HCT116 (cell line): ENCODE measurements around the gene PLA2G15. TPM values are rescaled to one million over a fixed set of nuclear protein-coding genes. Genes with fewer than 3 reads are reported as not detected.

ENCODE experiments used
- ATAC-seq: fragments of 200-7000 bp; cut with Tn5 transposase; 2 replicates; pipeline ENCODE4 v1.9.1; 2020; ENCODE audit warnings: mild to moderate bottlenecking, moderate library complexity
- BruUV-seq: library from RNA; stranded (reverse); fragments of 400-500 nt; replicated peaks from 2 replicates; lab custom pipeline; 2021; lab: Mats Ljungman, UMichigan
- CTCF ChIA-PET: fragments of 300-600 bp; sonication (Branson Sonifier 250); formaldehyde crosslinking; loops from one replicate; lab custom pipeline; 2021; ENCODE audit warnings: antibody characterized with exemption; lab: Charles Lee
- POLR2A ChIA-PET: fragments of 300-600, 350-600 bp; sonication (Branson Sonifier 250); formaldehyde crosslinking; loops from one replicate; lab custom pipeline; 2021; ENCODE audit warnings: antibody characterized with exemption; lab: Charles Lee
- RAD21 ChIA-PET, 2 experiments: fragments of 300-600 bp; sonication (Branson Sonifier 250); formaldehyde crosslinking; loops; one replicate each; lab custom pipeline; 2023; ENCODE audit warnings: low total read pairs in 2 of 2; ENCODE audit not compliant: uncharacterized antibody in 2 of 2, unreplicated experiment in 2 of 2, low non-redundant PET in 1 of 2; lab: Charles Lee
- DNase-seq: peaks from one replicate; pipeline ENCODE4 v3.0.0-alpha.2; 2010; ENCODE audit warnings: low read depth, low spot score
- H2AFZ ChIP-seq: fragments of 200-600 bp; shearing (Covaris generic), sonication (generic); 2 replicates; pipeline ENCODE4 v1.6.1; 2017; ENCODE audit warnings: low read depth, mixed run types, mixed read lengths, antibody characterized with exemption, low read length; ENCODE audit not compliant: poor library complexity, severe bottlenecking
- H3K27ac ChIP-seq: 2 replicates; pipeline ENCODE4 v1.5.1; 2012; ENCODE audit warnings: low read depth, low read length
- H3K27me3 ChIP-seq: fragments of 200-600 bp; sonication (generic); 2 replicates; pipeline ENCODE4 v1.6.1; 2016; ENCODE audit warnings: mixed run types, low read length, mixed read lengths; ENCODE audit not compliant: insufficient read depth
- H3K36me3 ChIP-seq, 2 experiments: fragments of 200-500 bp in 1 of 2; fragments of 200-600 bp in 1 of 2; sonication (Bioruptor generic) in 1 of 2; sonication (generic) in 1 of 2; 2 replicates each; pipeline versions ENCODE4 v1.5.1 to v1.6.1; 2014 to 2016; ENCODE audit warnings: low read length in 2 of 2, inconsistent platforms in 1 of 2, mixed read lengths in 1 of 2, mixed run types in 1 of 2; ENCODE audit not compliant: insufficient read depth in 2 of 2, control insufficient read depth in 1 of 2
- H3K4me1 ChIP-seq, 2 experiments: fragments of 200-600 bp in 1 of 2; sonication (generic) in 1 of 2; 2 replicates each; pipeline versions ENCODE4 v1.5.1 to v1.6.1; 2012 to 2017; ENCODE audit warnings: low read length in 2 of 2, inconsistent platforms in 1 of 2, mild to moderate bottlenecking in 1 of 2, mixed read lengths in 1 of 2, mixed run types in 1 of 2, moderate library complexity in 1 of 2; ENCODE audit not compliant: insufficient read depth in 2 of 2, control insufficient read depth in 1 of 2
- H3K4me2 ChIP-seq: fragments of 200-600 bp; sonication (generic); 2 replicates; pipeline ENCODE4 v1.6.1; 2017; ENCODE audit warnings: mixed run types, low read length, mixed read lengths
- H3K4me3 ChIP-seq, 2 experiments: fragments of 200-600 bp in 1 of 2; sonication (generic) in 1 of 2; replicated peaks in 1 of 2; 2 replicates each; pipeline ENCODE4 v1.5.1; 2011 to 2016; ENCODE audit warnings: low read length in 2 of 2, control low read depth in 1 of 2, low read depth in 1 of 2, mild to moderate bottlenecking in 1 of 2, mixed read lengths in 1 of 2, mixed run types in 1 of 2
- H3K79me2 ChIP-seq: fragments of 200-600 bp; sonication (generic); 2 replicates; pipeline ENCODE4 v1.6.1; 2017; ENCODE audit warnings: mild to moderate bottlenecking, mixed run types, low read length, moderate library complexity, mixed read lengths; ENCODE audit not compliant: insufficient read depth
- H3K9ac ChIP-seq: fragments of 200-600 bp; sonication (generic); 2 replicates; pipeline ENCODE4 v1.6.1; 2016; ENCODE audit warnings: low read length, mixed read lengths
- H3K9me2 ChIP-seq: fragments of 200-600 bp; sonication (generic), shearing (Covaris generic); 2 replicates; pipeline ENCODE4 v1.6.1; 2017; ENCODE audit warnings: mixed run types, mild to moderate bottlenecking, moderate library complexity; ENCODE audit not compliant: insufficient read depth
- H3K9me3 ChIP-seq, 2 experiments: fragments of 200-500 bp in 1 of 2; fragments of 200-600 bp in 1 of 2; sonication (Bioruptor generic) in 1 of 2; sonication (generic) in 1 of 2; 2 replicates each; pipeline ENCODE4 v1.6.1; 2014 to 2017; ENCODE audit warnings: low read length in 2 of 2, mixed read lengths in 2 of 2, inconsistent platforms in 1 of 2, low read depth in 1 of 2, mild to moderate bottlenecking in 1 of 2, mixed run types in 1 of 2, moderate library complexity in 1 of 2; ENCODE audit not compliant: control insufficient read depth in 1 of 2, insufficient read depth in 1 of 2
- H4K20me1 ChIP-seq: fragments of 200-600 bp; sonication (generic), shearing (Covaris generic); 2 replicates; pipeline ENCODE4 v1.6.1; 2017; ENCODE audit warnings: mixed run types, mild to moderate bottlenecking, moderate library complexity; ENCODE audit not compliant: insufficient read depth
- CEBPB ChIP-seq: IDR thresholded peaks from 2 replicates; pipeline ENCODE4 v1.6.1; 2012; ENCODE audit warnings: low read depth
- EGR1 ChIP-seq: IDR thresholded peaks from 2 replicates; pipeline ENCODE4 v1.6.1; 2012; ENCODE audit warnings: low read depth
- ELF1 ChIP-seq: IDR thresholded peaks from 2 replicates; pipeline ENCODE4 v1.6.1; 2012; ENCODE audit warnings: low read depth, borderline replicate concordance
- EZH2 ChIP-seq: fragments of 200-600 bp; sonication (generic); IDR thresholded peaks from 2 replicates; pipeline ENCODE4 v1.6.1; 2017; ENCODE audit warnings: antibody characterized with exemption, mixed run types
- EZH2phosphoT487 ChIP-seq: fragments of 200-600 bp; IDR thresholded peaks from 2 replicates; pipeline ENCODE4 v1.6.1; 2018; ENCODE audit warnings: antibody characterized with exemption, borderline replicate concordance
- JUND ChIP-seq: IDR thresholded peaks from 2 replicates; pipeline ENCODE4 v1.6.1; 2012
- POLR2A ChIP-seq: IDR thresholded peaks from 2 replicates; pipeline ENCODE4 v1.7.0; 2011; ENCODE audit warnings: borderline replicate concordance; ENCODE audit not compliant: insufficient read depth, insufficient read length; ENCODE audit errors: extremely low read depth
- POLR2AphosphoS5 ChIP-seq: IDR thresholded peaks from 2 replicates; pipeline ENCODE4 v1.6.1; 2011; ENCODE audit warnings: mild to moderate bottlenecking, low read depth, low read length, moderate library complexity
- RAD21 ChIP-seq: IDR thresholded peaks from 2 replicates; pipeline ENCODE4 v1.6.1; 2012; ENCODE audit warnings: low read depth, mild to moderate bottlenecking
- SIN3A ChIP-seq: IDR thresholded peaks from 2 replicates; pipeline ENCODE4 v1.6.1; 2012; ENCODE audit warnings: low read depth
- SP1 ChIP-seq: IDR thresholded peaks from 2 replicates; pipeline ENCODE4 v1.6.1; 2012; ENCODE audit warnings: low read depth
- SRF ChIP-seq: IDR thresholded peaks from 2 replicates; pipeline ENCODE4 v1.6.1; 2012; ENCODE audit warnings: low read depth
- TCF7L2 ChIP-seq: IDR thresholded peaks from 2 replicates; pipeline ENCODE4 v1.7.0; 2011; ENCODE audit warnings: borderline replicate concordance, inconsistent platforms; ENCODE audit not compliant: insufficient read depth, insufficient read length; ENCODE audit errors: extremely low read depth
- YY1 ChIP-seq: IDR thresholded peaks from 2 replicates; pipeline ENCODE4 v1.6.1; 2011; ENCODE audit warnings: low read length, low read depth, moderate library complexity, mild to moderate bottlenecking; ENCODE audit not compliant: insufficient replicate concordance; ENCODE audit errors: extremely low read depth
- ZFX ChIP-seq: fragments of 450-650 bp; IDR thresholded peaks from 2 replicates; pipeline ENCODE4 v1.6.1; 2017
- ZNF274 ChIP-seq: fragments of 200-500 bp; sonication (Bioruptor generic); IDR thresholded peaks from 2 replicates; pipeline ENCODE4 v1.6.1; 2014; ENCODE audit warnings: mild to moderate bottlenecking, low read depth, low read length, inconsistent platforms
- intact Hi-C: fragments of 100-400 bp; cut with micrococcal nuclease; formaldehyde crosslinking; loops from 2 replicates; pipeline ENCODE4 v1.10.0; 2022
- total RNA-seq: library from RNA; stranded (reverse); gene quantifications from one replicate; pipeline ENCODE4 v1.2.1, GENCODE V29; 2021; ENCODE audit not compliant: unreplicated experiment
- TF ChIP-seq, protein P1 (sequence below): IDR thresholded peaks from 2 replicates; pipeline ENCODE4 v1.6.1; 2012
- TF ChIP-seq, protein P2 (sequence below): IDR thresholded peaks from 2 replicates; pipeline ENCODE4 v1.6.1; 2011; ENCODE audit warnings: mild to moderate bottlenecking, low read length, moderate library complexity; ENCODE audit not compliant: insufficient replicate concordance; ENCODE audit errors: extremely low read depth

Gene PLA2G15
- total RNA-seq, 1 experiment from 2014 or later: 7.5 TPM

DNA sequence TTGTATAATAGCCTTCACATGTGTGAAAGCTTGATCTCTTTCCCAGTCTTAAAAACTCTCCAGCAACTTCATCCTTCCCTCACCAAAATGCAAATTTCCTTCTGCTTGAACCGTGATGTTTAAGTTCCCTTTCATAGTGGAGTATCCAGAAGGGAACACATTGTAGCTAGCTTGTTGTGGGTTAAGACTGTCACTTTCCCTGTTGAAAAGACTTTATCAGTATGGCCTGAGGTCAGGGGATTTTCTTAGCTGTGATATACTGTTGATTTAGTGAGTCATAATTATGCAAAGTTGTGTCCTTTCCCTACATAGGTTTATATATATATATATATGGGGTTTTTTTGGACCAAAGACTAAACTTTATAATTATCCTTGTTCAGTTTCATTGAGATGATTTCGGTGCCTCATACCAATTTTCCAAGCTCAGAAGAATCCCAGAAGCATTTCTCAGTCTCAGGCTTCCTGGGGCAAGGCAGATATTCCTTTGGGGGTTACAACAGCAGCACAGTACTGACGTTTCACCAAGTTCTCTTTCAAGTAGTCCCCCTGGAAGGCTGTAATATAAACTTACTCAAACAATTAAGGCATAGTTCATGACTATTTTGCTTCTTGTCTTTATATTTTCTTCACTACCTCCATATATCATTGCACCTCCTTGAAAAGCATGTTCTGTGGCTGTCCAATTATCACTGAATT, 44.9 kb upstream of the PLA2G15 start:
- POLR2A ChIA-PET: no interaction called here
- TF ChIP-seq EZH2: no peak
- no peak for TF ChIP-seq POLR2AphosphoS5
- no peak for TF ChIP-seq YY1
- TF ChIP-seq ELF1: no peak
- TF ChIP-seq, protein P1, sequence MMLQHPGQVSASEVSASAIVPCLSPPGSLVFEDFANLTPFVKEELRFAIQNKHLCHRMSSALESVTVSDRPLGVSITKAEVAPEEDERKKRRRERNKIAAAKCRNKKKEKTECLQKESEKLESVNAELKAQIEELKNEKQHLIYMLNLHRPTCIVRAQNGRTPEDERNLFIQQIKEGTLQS: no peak
- no peak for TF ChIP-seq ZFX
- no peak for TF ChIP-seq TCF7L2
- no peak for TF ChIP-seq JUND
- TF ChIP-seq RAD21: no peak
- TF ChIP-seq ZNF274: no peak
- no peak for TF ChIP-seq EGR1
- TF ChIP-seq SRF: no peak
- TF ChIP-seq POLR2A: no peak
- TF ChIP-seq SP1: no peak
- TF ChIP-seq, protein P2, sequence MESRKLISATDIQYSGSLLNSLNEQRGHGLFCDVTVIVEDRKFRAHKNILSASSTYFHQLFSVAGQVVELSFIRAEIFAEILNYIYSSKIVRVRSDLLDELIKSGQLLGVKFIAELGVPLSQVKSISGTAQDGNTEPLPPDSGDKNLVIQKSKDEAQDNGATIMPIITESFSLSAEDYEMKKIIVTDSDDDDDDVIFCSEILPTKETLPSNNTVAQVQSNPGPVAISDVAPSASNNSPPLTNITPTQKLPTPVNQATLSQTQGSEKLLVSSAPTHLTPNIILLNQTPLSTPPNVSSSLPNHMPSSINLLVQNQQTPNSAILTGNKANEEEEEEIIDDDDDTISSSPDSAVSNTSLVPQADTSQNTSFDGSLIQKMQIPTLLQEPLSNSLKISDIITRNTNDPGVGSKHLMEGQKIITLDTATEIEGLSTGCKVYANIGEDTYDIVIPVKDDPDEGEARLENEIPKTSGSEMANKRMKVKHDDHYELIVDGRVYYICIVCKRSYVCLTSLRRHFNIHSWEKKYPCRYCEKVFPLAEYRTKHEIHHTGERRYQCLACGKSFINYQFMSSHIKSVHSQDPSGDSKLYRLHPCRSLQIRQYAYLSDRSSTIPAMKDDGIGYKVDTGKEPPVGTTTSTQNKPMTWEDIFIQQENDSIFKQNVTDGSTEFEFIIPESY: no peak
- TF ChIP-seq EZH2phosphoT487: no peak
- no peak for TF ChIP-seq SIN3A
- TF ChIP-seq CEBPB: no peak
- no peak overlapping the region for H3K9ac ChIP-seq
- H3K4me1 ChIP-seq: no peaks in the 10 kb centered on the region
- no peaks in the 10 kb centered on the region for H3K9me2 ChIP-seq
- no peak overlapping the region for H3K27ac ChIP-seq
- BruUV-seq: no TSS peak
- no peak overlapping the region for H3K4me3 ChIP-seq
- no peaks in the 10 kb centered on the region for H4K20me1 ChIP-seq
- H3K4me2 ChIP-seq: no peak overlapping the region
- RAD21 ChIA-PET: no interaction called here
- intact Hi-C loops: no loop called here
- H3K9me3 ChIP-seq: no peaks in the 10 kb centered on the region
- H2AFZ ChIP-seq: no peak overlapping the region
- no peaks in the 10 kb centered on the region for H3K27me3 ChIP-seq
- no peaks in the 10 kb centered on the region for H3K36me3 ChIP-seq
- ATAC-seq: no peak
- CTCF ChIA-PET: no interaction called here
- no peak for DNase-seq
- no peaks in the 10 kb centered on the region for H3K79me2 ChIP-seq
